CD4-positive, CD25-positive, alpha-beta regulatory T cell (primary cell): ENCODE results near the gene NFAT5. TPM values are rescaled to one million over a fixed set of nuclear protein-coding genes. Genes with fewer than 3 reads are reported as not detected.

Experiments
- ATAC-seq, 2 donors: fragments of 150-1000 bp; cut with Tn5 transposase; one replicate each; pipeline ENCODE4 v1.10.0; 2021; ENCODE audit warnings: low read depth in 2 of 2, moderate number of reproducible peaks in 2 of 2, moderate library complexity in 1 of 2
- DNase-seq, 3 donors: peaks; one replicate each; pipeline versions ENCODE4 v3.0.0 to v3.0.0-alpha.2; 2012 to 2022; ENCODE audit warnings: mixed read lengths in 1 of 3
- H3K27ac ChIP-seq: one replicate; pipeline ENCODE4 v1.7.0; 2013; ENCODE audit warnings: mild to moderate bottlenecking, low read length; ENCODE audit not compliant: insufficient read depth, poor library complexity, severe bottlenecking
- H3K27me3 ChIP-seq: one replicate; pipeline ENCODE4 v1.7.0; 2013; ENCODE audit warnings: low read length; ENCODE audit not compliant: control insufficient read depth, insufficient read depth
- H3K36me3 ChIP-seq: one replicate; pipeline ENCODE4 v1.7.0; 2013; ENCODE audit warnings: mild to moderate bottlenecking, low read length, moderate library complexity; ENCODE audit not compliant: control insufficient read depth, insufficient read depth
- H3K4me1 ChIP-seq: 2 replicates; pipeline ENCODE4 v1.7.0; 2013; ENCODE audit warnings: mild to moderate bottlenecking, low read length; ENCODE audit not compliant: insufficient read depth, control insufficient read depth, poor library complexity, severe bottlenecking
- H3K4me3 ChIP-seq: one replicate; pipeline ENCODE4 v1.7.0; 2013; ENCODE audit warnings: low read depth, mild to moderate bottlenecking, low read length, moderate library complexity
- H3K9me3 ChIP-seq, 2 experiments: 1 replicate in 1 of 2; 2 replicates in 1 of 2; pipeline ENCODE4 v1.7.0; 2013; ENCODE audit warnings: low read length in 2 of 2, mild to moderate bottlenecking in 1 of 2, moderate library complexity in 1 of 2; ENCODE audit not compliant: control insufficient read depth in 2 of 2
- H3K27ac Mint-ChIP-seq, 3 donors: one replicate each; pipeline ENCODE4 v1.8.0; 2020 to 2022; ENCODE audit warnings: mild to moderate bottlenecking in 3 of 3, mixed read lengths in 3 of 3, moderate library complexity in 2 of 3
- H3K27me3 Mint-ChIP-seq: one replicate; pipeline ENCODE4 v1.8.0; 2022; ENCODE audit warnings: mild to moderate bottlenecking, mixed read lengths
- H3K36me3 Mint-ChIP-seq: one replicate; pipeline ENCODE4 v1.8.0; 2020; ENCODE audit warnings: mixed read lengths
- H3K4me1 Mint-ChIP-seq, 4 donors: one replicate each; pipeline ENCODE4 v1.8.0; 2020 to 2022; ENCODE audit warnings: mixed read lengths in 4 of 4, mild to moderate bottlenecking in 1 of 4
- H3K4me3 Mint-ChIP-seq, 4 donors: one replicate each; pipeline ENCODE4 v1.8.0; 2020 to 2022; ENCODE audit warnings: mild to moderate bottlenecking in 4 of 4, mixed read lengths in 4 of 4, moderate library complexity in 3 of 4
- H3K9me3 Mint-ChIP-seq, 7 donors: one replicate each; pipeline ENCODE4 v1.8.0; 2020 to 2022; ENCODE audit warnings: mixed read lengths in 7 of 7, mild to moderate bottlenecking in 3 of 7, moderate library complexity in 2 of 7
- polyA plus RNA-seq, 4 donors: library from polyadenylated mRNA; unstranded; fragments of 300-500 nt; fragmentation: Illumina TruSeq; gene quantifications; one replicate each; pipeline ENCODE4 v1.2.3, GENCODE V29; 2021
- total RNA-seq: library from RNA; stranded (reverse); gene quantifications from one replicate; pipeline ENCODE4 v1.2.3, GENCODE V29; 2022

NFAT5 gene
- total and polyA plus RNA-seq, 5 donors from 2014 or later, result 7.0 to 57.6 (median 12.0) TPM

DNA sequence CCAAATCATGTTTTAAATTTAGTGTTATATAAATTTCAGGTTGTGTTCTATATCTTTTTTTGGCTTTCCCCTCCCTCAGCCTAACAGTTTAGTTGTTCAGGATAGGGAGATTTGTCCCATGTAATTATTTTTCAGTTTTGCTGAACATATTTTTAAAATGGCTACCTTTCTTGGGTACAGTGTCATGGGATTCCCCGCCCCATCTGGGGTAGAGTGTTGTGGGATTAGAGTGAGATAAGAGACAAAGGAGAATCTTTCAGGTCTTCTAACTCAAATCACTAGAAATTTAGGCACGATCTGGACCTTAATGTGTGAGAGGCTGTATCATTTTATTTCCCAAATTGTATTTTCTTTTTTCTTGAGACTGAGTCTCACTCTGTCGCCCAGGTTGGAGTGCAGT is 24.8 kb downstream of the NFAT5 start:
- Mint-ChIP-seq H3K27me3 (peaks cover 4% of the 10 kb centered on the region), H3K27ac (peak overlapping the region in 1 of 3 donors; percentile 53), H3K9me3 (no peaks in the 10 kb centered on the region), H3K36me3 (peaks cover 6% of the 10 kb centered on the region), H3K4me1 (peaks cover 26 to 60% (median 46%) of the 10 kb centered on the region in 4 donors), H3K4me3 (no peak overlapping the region)
- Histone ChIP-seq H3K27me3 (no peaks in the 10 kb centered on the region), H3K36me3 (peaks cover 3% of the 10 kb centered on the region), H3K4me1 (peaks cover 16% of the 10 kb centered on the region), H3K9me3 (no peaks in the 10 kb centered on the region), H3K4me3 (no peak overlapping the region), H3K27ac (no peak overlapping the region)
- ATAC-seq, result no peak
- DNase-seq, result no peak

DNA sequence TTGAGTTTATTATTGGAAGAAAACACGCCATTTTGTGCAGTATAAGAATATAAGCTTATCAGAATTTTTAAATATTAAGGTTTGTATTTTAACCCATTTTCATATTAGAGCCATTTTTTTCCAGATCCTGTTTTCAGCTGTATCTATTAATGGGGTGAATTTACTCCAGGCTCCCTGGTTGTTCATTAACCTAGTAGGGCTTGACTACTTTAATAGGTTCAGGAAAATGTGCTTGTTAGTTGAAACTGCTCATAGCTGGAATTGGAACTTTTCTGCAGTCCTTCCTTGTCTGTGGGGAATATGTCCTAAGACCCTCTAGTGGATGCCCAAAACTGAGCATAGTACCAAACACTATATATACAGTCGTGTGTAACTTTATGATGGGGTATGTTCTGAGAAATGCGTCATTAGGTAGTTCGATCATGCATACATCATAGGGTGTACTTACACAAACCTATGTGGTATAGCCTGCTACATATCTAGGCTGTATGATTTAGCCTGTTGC is 28.0 kb downstream of the NFAT5 start:
- no peaks in the 10 kb centered on the region for H3K36me3 Mint-ChIP-seq
- DNase-seq (no peak), ATAC-seq (no peak)
- Histone ChIP-seq H3K9me3 (no peaks in the 10 kb centered on the region), H3K36me3 (peaks cover 3% of the 10 kb centered on the region), H3K4me1 (peaks cover 13% of the 10 kb centered on the region), H3K4me3 (no peak overlapping the region), H3K27me3 (no peaks in the 10 kb centered on the region), H3K27ac (no peak overlapping the region)
- peaks cover 30 to 52% (median 42%) of the 10 kb centered on the region in 4 donors for H3K4me1 Mint-ChIP-seq
- H3K27ac Mint-ChIP-seq, result peak overlapping the region in 1 of 3 donors; percentile 27
- H3K9me3 Mint-ChIP-seq, result no peaks in the 10 kb centered on the region
- peaks cover 4% of the 10 kb centered on the region for H3K27me3 Mint-ChIP-seq
- no peak overlapping the region for H3K4me3 Mint-ChIP-seq

DNA sequence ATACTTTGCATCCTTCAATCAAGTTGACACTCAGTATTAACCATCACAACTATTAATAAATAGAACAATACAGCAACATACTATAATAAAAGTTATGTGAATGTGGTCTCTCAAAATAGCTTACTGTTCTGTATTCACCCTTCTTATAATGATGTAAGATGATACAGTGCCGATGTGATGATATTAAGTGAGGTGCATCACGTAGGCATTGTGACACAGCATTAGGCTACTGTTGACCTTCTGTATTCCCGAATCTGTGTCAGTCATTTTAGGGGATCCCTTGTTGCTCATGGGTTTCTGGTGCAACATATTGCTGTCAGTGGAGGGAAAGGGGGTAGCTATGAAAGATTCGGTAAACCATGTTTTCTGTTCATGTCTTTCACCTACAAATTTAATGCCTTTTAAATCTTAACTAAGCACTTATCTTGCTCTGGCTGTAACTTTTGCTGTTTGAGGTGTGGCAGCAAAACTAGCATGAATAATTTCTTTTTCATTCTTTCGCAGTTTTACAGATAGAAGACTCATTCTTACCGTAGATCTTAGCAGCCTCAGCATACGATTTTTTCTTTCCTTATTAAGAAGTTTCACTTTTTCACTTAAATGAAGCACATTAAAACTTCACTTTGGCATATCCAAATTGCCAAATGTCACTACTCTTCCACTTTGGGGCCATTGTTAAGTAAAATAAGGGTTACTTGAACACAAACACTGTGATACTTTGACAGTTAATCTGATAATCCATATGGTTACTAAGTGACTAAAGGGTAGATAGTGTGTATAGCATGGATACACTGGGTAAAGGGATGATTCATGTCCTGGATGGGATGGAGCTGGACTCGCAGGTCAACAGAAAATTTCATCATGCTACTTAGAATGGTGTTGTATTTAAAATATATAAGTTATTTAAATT is 29.6 kb downstream of the NFAT5 start:
- peak overlapping the region in 1 of 3 donors; percentile 5 for H3K27ac Mint-ChIP-seq
- H3K4me1 Mint-ChIP-seq, result peaks cover 42 to 55% (median 48%) of the 10 kb centered on the region in 4 donors

DNA sequence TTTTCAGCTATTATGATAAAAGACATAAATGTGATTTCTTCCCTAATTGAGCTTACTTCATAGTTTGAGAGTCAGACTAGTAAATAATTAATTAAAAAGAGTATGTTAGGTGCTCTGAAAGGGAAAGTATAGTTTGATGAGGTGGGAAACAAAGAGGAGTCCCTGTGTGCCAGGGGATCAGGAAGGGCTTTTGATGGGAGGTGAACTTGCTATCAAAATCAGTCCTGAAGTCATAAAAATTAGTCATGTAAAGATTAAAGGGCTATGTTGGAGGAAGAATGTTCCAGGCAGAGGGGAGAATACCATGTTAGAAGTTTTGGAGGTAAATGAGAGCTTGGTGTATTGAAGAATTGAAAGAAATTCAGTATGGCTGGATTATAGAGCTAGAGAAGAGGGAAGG is 31.0 kb downstream of the NFAT5 start:
- H3K27ac Mint-ChIP-seq, result peak overlapping the region in 1 of 3 donors; percentile 5
- H3K27me3 Mint-ChIP-seq, result peaks cover 4% of the 10 kb centered on the region

More for the DNA sequence above, 29.6 kb downstream of the NFAT5 start:
- H3K27ac ChIP-seq, result no peak overlapping the region
- DNase-seq (no peak), ATAC-seq (no peak)
- H3K4me1 ChIP-seq, result peaks cover 13% of the 10 kb centered on the region
- H3K4me3 ChIP-seq, result peak overlapping the region; percentile 51
- H3K27me3 Mint-ChIP-seq, result peaks cover 4% of the 10 kb centered on the region
- H3K9me3 ChIP-seq, result no peaks in the 10 kb centered on the region
- peak overlapping the region in 1 of 4 donors; percentile 9 for H3K4me3 Mint-ChIP-seq
- peaks cover 3% of the 10 kb centered on the region for H3K36me3 ChIP-seq
- H3K27me3 ChIP-seq, result no peaks in the 10 kb centered on the region
- no peaks in the 10 kb centered on the region for H3K9me3 Mint-ChIP-seq
- peaks cover 7% of the 10 kb centered on the region for H3K36me3 Mint-ChIP-seq

DNA sequence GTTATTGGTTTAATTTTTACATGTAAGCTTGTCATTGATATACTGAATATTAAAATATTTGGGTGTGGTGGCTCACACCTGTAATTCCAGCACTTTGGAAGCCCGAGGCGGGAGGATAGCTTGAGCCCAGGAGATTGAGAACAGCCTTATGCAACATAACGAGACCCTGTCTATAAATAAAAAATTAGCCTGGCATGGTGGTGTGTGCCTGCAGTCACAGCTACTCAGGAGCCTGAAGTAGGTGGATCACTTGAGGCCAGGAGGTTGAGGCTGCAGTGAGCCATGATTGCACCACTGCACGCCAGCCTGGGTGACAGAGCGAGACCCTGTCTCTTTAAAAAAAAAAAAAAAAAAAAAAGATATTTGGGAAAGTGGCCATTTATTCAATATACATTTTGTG is 32.3 kb downstream of the NFAT5 start:
- no peak overlapping the region for H3K27ac ChIP-seq
- H3K27me3 ChIP-seq, result no peaks in the 10 kb centered on the region
- Mint-ChIP-seq H3K36me3 (peaks cover 8% of the 10 kb centered on the region), H3K9me3 (no peaks in the 10 kb centered on the region), H3K4me3 (no peak overlapping the region), H3K27me3 (no peaks in the 10 kb centered on the region), H3K27ac (no peak overlapping the region), H3K4me1 (peaks cover 42 to 48% (median 45%) of the 10 kb centered on the region in 4 donors)
- peaks cover 7% of the 10 kb centered on the region for H3K4me1 ChIP-seq
- DNase-seq (no peak), ATAC-seq (no peak)
- no peak overlapping the region for H3K4me3 ChIP-seq
- no peaks in the 10 kb centered on the region for H3K9me3 ChIP-seq
- peaks cover 3% of the 10 kb centered on the region for H3K36me3 ChIP-seq

More for the DNA sequence above, 31.0 kb downstream of the NFAT5 start:
- no peak overlapping the region for H3K4me3 ChIP-seq
- peaks cover 3% of the 10 kb centered on the region for H3K36me3 ChIP-seq
- no peaks in the 10 kb centered on the region for H3K9me3 ChIP-seq
- peaks cover 10% of the 10 kb centered on the region for H3K4me1 ChIP-seq
- H3K9me3 Mint-ChIP-seq, result no peaks in the 10 kb centered on the region
- ATAC-seq (no peak), DNase-seq (no peak)
- peaks cover 42 to 48% (median 44%) of the 10 kb centered on the region in 4 donors for H3K4me1 Mint-ChIP-seq
- no peak overlapping the region for H3K4me3 Mint-ChIP-seq
- no peaks in the 10 kb centered on the region for H3K27me3 ChIP-seq
- H3K27ac ChIP-seq, result no peak overlapping the region
- peaks cover 8% of the 10 kb centered on the region for H3K36me3 Mint-ChIP-seq

DNA sequence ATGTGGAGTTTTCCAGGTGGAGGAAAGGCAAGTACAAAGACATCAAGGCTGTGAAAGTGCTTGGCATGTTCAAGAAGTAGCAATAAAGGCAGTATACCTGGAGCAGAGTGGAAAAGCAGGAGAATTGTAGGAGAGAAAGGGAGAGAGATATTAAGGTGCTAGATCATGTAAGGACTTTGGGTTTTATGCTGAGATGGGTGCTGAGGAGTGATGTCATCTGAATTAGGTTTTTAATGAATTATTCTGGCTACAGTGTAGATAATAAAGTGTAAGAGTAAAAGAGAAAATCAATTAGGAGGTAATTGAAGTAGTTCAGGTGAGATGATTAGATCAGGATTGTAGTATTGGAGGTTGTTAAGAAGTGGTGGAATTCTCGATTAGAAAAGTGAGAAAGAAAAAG is 34.0 kb downstream of the NFAT5 start:
- Mint-ChIP-seq H3K36me3 (peaks cover 8% of the 10 kb centered on the region), H3K4me1 (peaks cover 32 to 50% (median 43%) of the 10 kb centered on the region in 4 donors), H3K9me3 (no peaks in the 10 kb centered on the region), H3K27ac (peak overlapping the region in 1 of 3 donors; percentile 43), H3K27me3 (no peaks in the 10 kb centered on the region), H3K4me3 (peak overlapping the region in 2 of 4 donors; percentile 4 to 29)
- no peaks in the 10 kb centered on the region for H3K9me3 ChIP-seq
- no peak for ATAC-seq
- H3K27ac ChIP-seq, result no peak overlapping the region
- H3K4me1 ChIP-seq, result peaks cover 5% of the 10 kb centered on the region
- no peak overlapping the region for H3K4me3 ChIP-seq
- DNase-seq, result no peak
- no peaks in the 10 kb centered on the region for H3K36me3 ChIP-seq
- H3K27me3 ChIP-seq, result no peaks in the 10 kb centered on the region

DNA sequence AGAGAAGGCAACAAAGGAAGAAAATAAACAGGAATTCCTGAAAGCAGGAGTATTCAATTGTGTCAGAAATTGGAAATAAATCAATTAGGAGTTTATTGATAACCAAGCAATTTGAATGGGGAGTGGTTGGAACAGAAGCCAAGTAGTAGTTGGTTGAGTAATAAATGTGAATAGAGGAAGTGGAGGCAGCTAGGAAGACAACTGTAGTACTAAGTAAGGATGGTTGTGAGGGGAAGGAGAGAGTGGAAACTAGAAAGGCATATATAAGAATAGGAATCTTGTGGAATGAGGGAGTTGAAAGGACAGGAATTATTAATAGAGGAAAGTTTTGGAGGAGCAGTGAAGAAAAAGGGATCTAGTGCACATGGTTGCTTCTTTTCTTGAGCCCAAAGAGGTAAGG is 34.4 kb downstream of the NFAT5 start:
- Mint-ChIP-seq H3K4me3 (peak overlapping the region in 2 of 4 donors; percentile 4 to 29), H3K36me3 (peaks cover 8% of the 10 kb centered on the region), H3K27ac (peak overlapping the region in 2 of 3 donors; percentile 21 to 46), H3K4me1 (peaks cover 28 to 48% (median 40%) of the 10 kb centered on the region in 4 donors), H3K9me3 (no peaks in the 10 kb centered on the region), H3K27me3 (no peaks in the 10 kb centered on the region)
- ATAC-seq (no peak), DNase-seq (no peak)
- Histone ChIP-seq H3K27ac (no peak overlapping the region), H3K36me3 (no peaks in the 10 kb centered on the region), H3K27me3 (no peaks in the 10 kb centered on the region), H3K4me3 (no peak overlapping the region), H3K4me1 (peaks cover 3% of the 10 kb centered on the region), H3K9me3 (no peaks in the 10 kb centered on the region)
